Measurements from ENCODE around the gene ASCC1.

GRCh38 chr10:72219235-72219814 lies 3.2 kb upstream of the ASCC1 start:
- TF ChIP-seq, protein P1, sequence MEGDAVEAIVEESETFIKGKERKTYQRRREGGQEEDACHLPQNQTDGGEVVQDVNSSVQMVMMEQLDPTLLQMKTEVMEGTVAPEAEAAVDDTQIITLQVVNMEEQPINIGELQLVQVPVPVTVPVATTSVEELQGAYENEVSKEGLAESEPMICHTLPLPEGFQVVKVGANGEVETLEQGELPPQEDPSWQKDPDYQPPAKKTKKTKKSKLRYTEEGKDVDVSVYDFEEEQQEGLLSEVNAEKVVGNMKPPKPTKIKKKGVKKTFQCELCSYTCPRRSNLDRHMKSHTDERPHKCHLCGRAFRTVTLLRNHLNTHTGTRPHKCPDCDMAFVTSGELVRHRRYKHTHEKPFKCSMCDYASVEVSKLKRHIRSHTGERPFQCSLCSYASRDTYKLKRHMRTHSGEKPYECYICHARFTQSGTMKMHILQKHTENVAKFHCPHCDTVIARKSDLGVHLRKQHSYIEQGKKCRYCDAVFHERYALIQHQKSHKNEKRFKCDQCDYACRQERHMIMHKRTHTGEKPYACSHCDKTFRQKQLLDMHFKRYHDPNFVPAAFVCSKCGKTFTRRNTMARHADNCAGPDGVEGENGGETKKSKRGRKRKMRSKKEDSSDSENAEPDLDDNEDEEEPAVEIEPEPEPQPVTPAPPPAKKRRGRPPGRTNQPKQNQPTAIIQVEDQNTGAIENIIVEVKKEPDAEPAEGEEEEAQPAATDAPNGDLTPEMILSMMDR (conservative IDR thresholded peaks at IDR 0.05; ENCODE audit: low read depth, low read length) = no peak
- TF ChIP-seq EZH2 (IDR thresholded peaks at IDR 0.05; ENCODE audit: borderline replicate concordance, low read depth, low read length, poor library complexity, severe bottlenecking) = no peak
